SK-N-SH (cell line): ENCODE results near the gene POLR2B. TPM values are rescaled to one million over a fixed set of nuclear protein-coding genes. Genes with fewer than 3 reads are reported as not detected.

Source experiments
- CTCF ChIA-PET: fragments of 300-600, 350-600 bp; formaldehyde crosslinking; extraction: SDS; loops from one replicate; lab custom pipeline; 2021; lab: Yijun Ruan, JAX
- POLR2A ChIA-PET: fragments of 350-600 bp; sonication (Branson Sonifier 250); formaldehyde crosslinking; extraction: SDS; loops from one replicate; lab custom pipeline; 2020; ENCODE audit warnings: antibody characterized with exemption, inconsistent platforms; lab: Yijun Ruan, JAX
- DNase-seq: peaks from one replicate; pipeline ENCODE4 v3.0.0; 2012
- H2AFZ ChIP-seq: fragments of 200-600 bp; sonication (generic); 2 replicates; pipeline ENCODE4 v1.8.1; 2016; ENCODE audit warnings: antibody characterized with exemption, mild to moderate bottlenecking, low read depth
- H3F3A ChIP-seq: fragments of 200-600 bp; sonication (generic); replicated peaks from 2 replicates; pipeline ENCODE3; 2016; ENCODE audit warnings: antibody characterized with exemption, mild to moderate bottlenecking; ENCODE audit not compliant: insufficient read depth
- H3K27ac ChIP-seq, 2 experiments: fragments of 200-500 bp in 1 of 2; fragments of 200-600 bp in 1 of 2; sonication (Bioruptor generic) in 1 of 2; sonication (generic), shearing (Covaris generic) in 1 of 2; 2 replicates each; pipeline versions ENCODE4 v1.5.1 to v1.6.1; 2014 to 2016; ENCODE audit warnings: low read depth in 2 of 2, inconsistent platforms in 1 of 2, low read length in 1 of 2, mild to moderate bottlenecking in 1 of 2, mixed read lengths in 1 of 2
- H3K27me3 ChIP-seq: fragments of 200-600 bp; sonication (generic), shearing (Covaris generic); 2 replicates; pipeline ENCODE4 v1.6.1; 2016; ENCODE audit warnings: mixed run types; ENCODE audit not compliant: insufficient read depth
- H3K36me3 ChIP-seq, 2 experiments: fragments of 200-500 bp in 1 of 2; fragments of 200-600 bp in 1 of 2; sonication (Bioruptor generic) in 1 of 2; sonication (generic) in 1 of 2; replicated peaks in 1 of 2; 2 replicates each; pipeline versions ENCODE3 to v1.5.1; 2014 to 2016; ENCODE audit warnings: low read length in 1 of 2, mild to moderate bottlenecking in 1 of 2; ENCODE audit not compliant: insufficient read depth in 2 of 2, control insufficient read depth in 1 of 2
- H3K4me1 ChIP-seq, 2 experiments: fragments of 200-500 bp in 1 of 2; fragments of 200-600 bp in 1 of 2; sonication (Bioruptor generic) in 1 of 2; sonication (generic), shearing (Covaris generic) in 1 of 2; 2 replicates each; pipeline versions ENCODE4 v1.5.1 to v1.6.1; 2014 to 2016; ENCODE audit warnings: low read depth in 1 of 2, low read length in 1 of 2, mixed run types in 1 of 2; ENCODE audit not compliant: insufficient read depth in 2 of 2, control insufficient read depth in 1 of 2
- H3K4me2 ChIP-seq: fragments of 200-600 bp; sonication (generic), shearing (Covaris generic); 2 replicates; pipeline ENCODE4 v1.6.1; 2017; ENCODE audit warnings: mixed run types
- H3K4me3 ChIP-seq, 2 experiments: fragments of 200-500 bp in 1 of 2; fragments of 200-600 bp in 1 of 2; sonication (Bioruptor generic) in 1 of 2; sonication (generic), shearing (Covaris generic) in 1 of 2; 2 replicates each; pipeline versions ENCODE4 v1.5.1 to v1.8.1; 2014 to 2016; ENCODE audit warnings: low read depth in 2 of 2, inconsistent platforms in 1 of 2, low read length in 1 of 2, mild to moderate bottlenecking in 1 of 2, mixed read lengths in 1 of 2, moderate library complexity in 1 of 2
- H3K79me2 ChIP-seq: fragments of 200-600 bp; sonication (generic); 2 replicates; pipeline ENCODE4 v1.8.1; 2017; ENCODE audit warnings: mild to moderate bottlenecking; ENCODE audit not compliant: insufficient read depth
- H3K9ac ChIP-seq: fragments of 200-600 bp; sonication (generic); 2 replicates; pipeline ENCODE4 v1.6.1; 2017; ENCODE audit warnings: mixed run types
- H3K9me2 ChIP-seq: fragments of 200-600 bp; sonication (generic); 2 replicates; pipeline ENCODE4 v1.6.1; 2017; ENCODE audit warnings: mixed run types
- H3K9me3 ChIP-seq: fragments of 200-600 bp; sonication (generic); 2 replicates; pipeline ENCODE4 v1.6.1; 2017; ENCODE audit warnings: mixed run types, mild to moderate bottlenecking, moderate library complexity
- H4K20me1 ChIP-seq: fragments of 200-600 bp; sonication (generic); 2 replicates; pipeline ENCODE4 v1.6.1; 2017; ENCODE audit warnings: mild to moderate bottlenecking, mixed run types; ENCODE audit not compliant: insufficient read depth
- EP300 ChIP-seq, 2 experiments: IDR thresholded peaks; 2 replicates each; pipeline versions ENCODE4 v1.4.0 to v1.6.1; 2012; ENCODE audit warnings: borderline replicate concordance in 1 of 2, low read depth in 1 of 2, low read length in 1 of 2
- EZH2phosphoT487 ChIP-seq: fragments of 200-600 bp; sonication (generic); IDR thresholded peaks from 2 replicates; pipeline ENCODE4 v1.6.1; 2017; ENCODE audit warnings: low read depth, mixed run types, mild to moderate bottlenecking, antibody characterized with exemption, moderate library complexity, borderline replicate concordance
- FOXJ3 ChIP-seq: sonication (generic); formaldehyde crosslinking; IDR thresholded peaks from 2 replicates; pipeline ENCODE4 v1.5.1; 2020; ENCODE audit warnings: mild to moderate bottlenecking, missing genetic modification reagents
- GABPA ChIP-seq: IDR thresholded peaks from 2 replicates; pipeline ENCODE4 v1.4.0; 2012; ENCODE audit warnings: low read depth, mild to moderate bottlenecking
- JUND ChIP-seq: IDR thresholded peaks from 2 replicates; pipeline ENCODE4 v1.4.0; 2012
- MEF2A ChIP-seq: IDR thresholded peaks from 2 replicates; pipeline ENCODE4 v1.4.0; 2012; ENCODE audit warnings: low read depth, borderline replicate concordance
- MXI1 ChIP-seq: IDR thresholded peaks from 2 replicates; pipeline ENCODE4 v1.6.1; 2012; ENCODE audit warnings: mild to moderate bottlenecking, low read depth, low read length, improper control_type of control experiment
- NRF1 ChIP-seq: IDR thresholded peaks from 2 replicates; pipeline ENCODE4 v1.6.1; 2012; ENCODE audit warnings: low read depth, mild to moderate bottlenecking, low read length
- POLR2AphosphoS5 ChIP-seq: IDR thresholded peaks from 2 replicates; pipeline ENCODE4 v1.6.1; 2012; ENCODE audit warnings: low read depth, low read length
- RAD21 ChIP-seq: IDR thresholded peaks from 2 replicates; pipeline ENCODE4 v1.6.1; 2012; ENCODE audit warnings: mild to moderate bottlenecking, low read length
- REST ChIP-seq: IDR thresholded peaks from 2 replicates; pipeline ENCODE4 v1.6.1; 2012; ENCODE audit warnings: mild to moderate bottlenecking, low read depth, low read length, moderate library complexity
- SIN3A ChIP-seq: IDR thresholded peaks from 2 replicates; pipeline ENCODE4 v1.6.1; 2012; ENCODE audit warnings: low read depth, mild to moderate bottlenecking, low read length, moderate library complexity, borderline replicate concordance
- SMC3 ChIP-seq: IDR thresholded peaks from 2 replicates; pipeline ENCODE4 v1.6.1; 2012; ENCODE audit warnings: low read depth, low read length, improper control_type of control experiment
- USF1 ChIP-seq: IDR thresholded peaks from 2 replicates; pipeline ENCODE4 v1.4.0; 2012; ENCODE audit warnings: low read depth, borderline replicate concordance
- YY1 ChIP-seq: IDR thresholded peaks from 2 replicates; pipeline ENCODE4 v1.4.0; 2012; ENCODE audit warnings: low read depth, mild to moderate bottlenecking
- WGBS: methylation state at CpG from one replicate; pipeline ENCODE4 v1.1.6; 2017; ENCODE audit warnings: low lambda C conversion rate; 5-methylcytosine and 5-hydroxymethylcytosine counted together
- polyA plus RNA-seq, 3 experiments: library from polyadenylated mRNA; depleted of rRNA; stranded (reverse); fragments of >200 nt; gene quantifications; 2 replicates each; pipeline ENCODE4 v1.2.3, GENCODE V29; 2012
- TF ChIP-seq, protein P1 (sequence below): fragments of 150-350 bp; IDR thresholded peaks from 2 replicates; pipeline ENCODE4 v1.6.1; 2017; ENCODE audit warnings: antibody characterized with exemption, low read length, low read depth, borderline replicate concordance
- TF ChIP-seq, protein P2 (sequence below): IDR thresholded peaks from 2 replicates; pipeline ENCODE4 v1.4.0; 2012; ENCODE audit warnings: low read depth
- TF ChIP-seq, protein P3 (sequence below): fragments of 200-600 bp; sonication (generic); IDR thresholded peaks from 2 replicates; pipeline ENCODE4 v1.6.1; 2017; ENCODE audit warnings: antibody characterized with exemption, mild to moderate bottlenecking, moderate library complexity

Gene POLR2B
- polyA plus RNA-seq, 1 of the 3 experiments (the other 2 are of a cell fraction): 58.5 TPM

GRCh38 chr4:57043347-57044251 is 64.9 kb downstream of the POLR2B start:
- H3K79me2 ChIP-seq: no peaks in the 10 kb centered on the region
- H4K20me1 ChIP-seq: no peaks in the 10 kb centered on the region
- no peak for DNase-seq
- no peaks in the 10 kb centered on the region for H3K9me2 ChIP-seq
- H3K9ac ChIP-seq: no peak overlapping the region
- no peak overlapping the region for H2AFZ ChIP-seq
- H3K4me1 ChIP-seq: peaks cover 5 to 11% of the 10 kb centered on the region in 2 experiments; a peak in 3 of 4 replicates
- 70% methylated on average over 5 of the region's 6 CpGs for WGBS
- TF ChIP-seq JUND (no peak), FOXJ3 (CRISPR knock-in tag) (no peak), EP300 (IDR thresholded peaks at IDR 0.05; ENCODE audit: borderline replicate concordance in 1 of 2, low read depth in 1 of 2, low read length in 1 of 2) (no peak), SMC3 (no peak), RAD21 (no peak), YY1 (no peak)
- TF ChIP-seq, protein P1, sequence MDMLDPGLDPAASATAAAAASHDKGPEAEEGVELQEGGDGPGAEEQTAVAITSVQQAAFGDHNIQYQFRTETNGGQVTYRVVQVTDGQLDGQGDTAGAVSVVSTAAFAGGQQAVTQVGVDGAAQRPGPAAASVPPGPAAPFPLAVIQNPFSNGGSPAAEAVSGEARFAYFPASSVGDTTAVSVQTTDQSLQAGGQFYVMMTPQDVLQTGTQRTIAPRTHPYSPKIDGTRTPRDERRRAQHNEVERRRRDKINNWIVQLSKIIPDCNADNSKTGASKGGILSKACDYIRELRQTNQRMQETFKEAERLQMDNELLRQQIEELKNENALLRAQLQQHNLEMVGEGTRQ: no peak
- TF ChIP-seq, protein P2, sequence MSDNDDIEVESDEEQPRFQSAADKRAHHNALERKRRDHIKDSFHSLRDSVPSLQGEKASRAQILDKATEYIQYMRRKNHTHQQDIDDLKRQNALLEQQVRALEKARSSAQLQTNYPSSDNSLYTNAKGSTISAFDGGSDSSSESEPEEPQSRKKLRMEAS: no peak
- H3K4me2 ChIP-seq: no peak overlapping the region
- POLR2A ChIA-PET: no interaction called here
- H3K27me3 ChIP-seq: no peaks in the 10 kb centered on the region
- peak overlapping the region; percentile 2 to 75; a peak in 3 of 4 replicates for H3K27ac ChIP-seq
- H3K4me3 ChIP-seq: no peak overlapping the region
- H3F3A ChIP-seq: peaks cover 19% of the 10 kb centered on the region
- H3K9me3 ChIP-seq: no peaks in the 10 kb centered on the region
- H3K36me3 ChIP-seq: no peaks in the 10 kb centered on the region
- CTCF ChIA-PET: interaction anchor here (1.1 to 8.8 kb wide), 2 partner anchors 14 to 120 kb away, joined by 3 to 139 read pairs; no protein-coding TSS in a partner anchor

GRCh38 chr4:57044279-57044678 is 65.6 kb downstream of the POLR2B start:
- no peaks in the 10 kb centered on the region for H3K36me3 ChIP-seq
- no peaks in the 10 kb centered on the region for H3K27me3 ChIP-seq
- H3K79me2 ChIP-seq: no peaks in the 10 kb centered on the region
- CTCF ChIA-PET: interaction anchor here (1.1 to 8.8 kb wide), 2 partner anchors 14 to 120 kb away, joined by 3 to 139 read pairs; no protein-coding TSS in a partner anchor
- peak overlapping the region; percentile 2 to 75; a peak in 3 of 4 replicates for H3K27ac ChIP-seq
- no peak overlapping the region for H3K9ac ChIP-seq
- DNase-seq: no peak
- H3K4me2 ChIP-seq: no peak overlapping the region
- peaks cover 21% of the 10 kb centered on the region for H3F3A ChIP-seq
- 38% methylated on average over 1 of the region's 1 CpG for WGBS
- no peak overlapping the region for H3K4me3 ChIP-seq
- H3K9me3 ChIP-seq: no peaks in the 10 kb centered on the region
- no peaks in the 10 kb centered on the region for H4K20me1 ChIP-seq
- no peaks in the 10 kb centered on the region for H3K9me2 ChIP-seq
- peaks cover 4 to 15% of the 10 kb centered on the region in 2 experiments; a peak in 3 of 4 replicates for H3K4me1 ChIP-seq
- H2AFZ ChIP-seq: 0 out of 2 replicates have a peak overlapping the region, but pooled peaks have one; percentile 3
- POLR2A ChIA-PET: no interaction called here
- no peak for TF ChIP-seq MEF2A
- TF ChIP-seq SIN3A: no peak
- no peak for TF ChIP-seq GABPA
- no peak for TF ChIP-seq JUND
- no peak for TF ChIP-seq USF1
- TF ChIP-seq EZH2phosphoT487: no peak
- TF ChIP-seq SMC3: no peak
- TF ChIP-seq REST: no peak
- no peak for TF ChIP-seq MXI1
- TF ChIP-seq NRF1: no peak
- no peak for TF ChIP-seq YY1
- no peak for TF ChIP-seq POLR2AphosphoS5
- TF ChIP-seq, protein P3, sequence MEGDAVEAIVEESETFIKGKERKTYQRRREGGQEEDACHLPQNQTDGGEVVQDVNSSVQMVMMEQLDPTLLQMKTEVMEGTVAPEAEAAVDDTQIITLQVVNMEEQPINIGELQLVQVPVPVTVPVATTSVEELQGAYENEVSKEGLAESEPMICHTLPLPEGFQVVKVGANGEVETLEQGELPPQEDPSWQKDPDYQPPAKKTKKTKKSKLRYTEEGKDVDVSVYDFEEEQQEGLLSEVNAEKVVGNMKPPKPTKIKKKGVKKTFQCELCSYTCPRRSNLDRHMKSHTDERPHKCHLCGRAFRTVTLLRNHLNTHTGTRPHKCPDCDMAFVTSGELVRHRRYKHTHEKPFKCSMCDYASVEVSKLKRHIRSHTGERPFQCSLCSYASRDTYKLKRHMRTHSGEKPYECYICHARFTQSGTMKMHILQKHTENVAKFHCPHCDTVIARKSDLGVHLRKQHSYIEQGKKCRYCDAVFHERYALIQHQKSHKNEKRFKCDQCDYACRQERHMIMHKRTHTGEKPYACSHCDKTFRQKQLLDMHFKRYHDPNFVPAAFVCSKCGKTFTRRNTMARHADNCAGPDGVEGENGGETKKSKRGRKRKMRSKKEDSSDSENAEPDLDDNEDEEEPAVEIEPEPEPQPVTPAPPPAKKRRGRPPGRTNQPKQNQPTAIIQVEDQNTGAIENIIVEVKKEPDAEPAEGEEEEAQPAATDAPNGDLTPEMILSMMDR: no peak
- TF ChIP-seq FOXJ3 (CRISPR knock-in tag): no peak
